Effector memory CD4-positive, alpha-beta T cell (primary cell): ENCODE measurements around the gene NCR2.
"Not testable (repeated sequence)": the region's sequence is repeated elsewhere in the genome, so short reads cannot be mapped to it uniquely, and the experiment has no call there.

Experiments used
- DNase-seq, 3 donors: peaks; one replicate each; pipeline ENCODE4 v3.0.0-alpha.2; 2020
- H3K27ac ChIP-seq: 2 replicates; pipeline ENCODE4 v1.7.0; 2013; ENCODE audit warnings: mild to moderate bottlenecking, low read length, moderate library complexity; ENCODE audit not compliant: insufficient read depth, poor library complexity, severe bottlenecking
- H3K27me3 ChIP-seq: replicated peaks from 2 replicates; pipeline ENCODE4 v1.7.0; 2013; ENCODE audit warnings: mild to moderate bottlenecking, low read length; ENCODE audit not compliant: insufficient read depth, control insufficient read depth, poor library complexity, severe bottlenecking
- H3K36me3 ChIP-seq: 2 replicates; pipeline ENCODE4 v1.7.0; 2013; ENCODE audit warnings: mild to moderate bottlenecking, low read length, moderate library complexity; ENCODE audit not compliant: control insufficient read depth, insufficient read depth
- H3K4me1 ChIP-seq: 2 replicates; pipeline ENCODE4 v1.7.0; 2013; ENCODE audit warnings: low read length, mild to moderate bottlenecking; ENCODE audit not compliant: control insufficient read depth, insufficient read depth, poor library complexity, severe bottlenecking
- H3K4me3 ChIP-seq: 2 replicates; pipeline ENCODE4 v1.7.0; 2013; ENCODE audit warnings: low read length, low read depth, mild to moderate bottlenecking; ENCODE audit not compliant: insufficient read depth, poor library complexity, severe bottlenecking
- H3K9me3 ChIP-seq: 2 replicates; pipeline ENCODE4 v1.7.0; 2013; ENCODE audit warnings: mild to moderate bottlenecking, low read length, moderate library complexity; ENCODE audit not compliant: control insufficient read depth
- total RNA-seq, 3 donors: gene quantifications; one replicate each; lab custom pipeline; 2026; lab: John Stamatoyannopoulos, UW

The NCR2 gene, protein sequence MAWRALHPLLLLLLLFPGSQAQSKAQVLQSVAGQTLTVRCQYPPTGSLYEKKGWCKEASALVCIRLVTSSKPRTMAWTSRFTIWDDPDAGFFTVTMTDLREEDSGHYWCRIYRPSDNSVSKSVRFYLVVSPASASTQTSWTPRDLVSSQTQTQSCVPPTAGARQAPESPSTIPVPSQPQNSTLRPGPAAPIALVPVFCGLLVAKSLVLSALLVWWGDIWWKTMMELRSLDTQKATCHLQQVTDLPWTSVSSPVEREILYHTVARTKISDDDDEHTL
- 0 reads per million in 3 donors for total RNA-seq

DNA sequence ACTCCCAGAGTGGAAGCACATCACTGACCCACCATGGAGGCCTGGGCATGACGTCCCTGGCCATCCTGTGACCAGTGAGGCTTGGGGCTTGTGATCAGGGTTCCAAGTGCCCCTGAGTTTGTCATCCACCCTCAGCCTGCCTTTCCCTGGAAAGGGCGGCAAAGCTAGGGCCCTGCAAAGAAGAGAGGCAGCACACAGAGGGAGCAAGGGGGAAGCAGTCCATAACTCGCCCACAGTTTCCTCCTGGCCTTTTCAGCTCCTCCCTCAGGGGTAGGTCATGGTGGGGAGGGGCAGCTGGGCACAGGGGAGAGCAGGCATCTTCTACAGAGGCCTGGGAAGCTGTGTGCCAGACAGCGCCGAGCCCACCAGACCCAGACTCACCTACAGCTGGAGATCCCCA lies at the start of gene NCR2:
Gene NCR2 (plus strand): TSS at position 313 of the 400 bp plus-strand sequence. CDS start 269 bp downstream, outside the sequence.
- Histone ChIP-seq H3K4me3 (no peak within 1 kb of the TSS), H3K27me3 (peaks cover 3% of the 10 kb centered on the region), H3K4me1 (peaks cover 24% of the 10 kb centered on the region), H3K9me3 (no peaks in the 10 kb centered on the region), H3K27ac (peak within 1 kb of the TSS; percentile 46), H3K36me3 (no peaks in the 10 kb centered on the region)
- DNase-seq, result no peak

DNA sequence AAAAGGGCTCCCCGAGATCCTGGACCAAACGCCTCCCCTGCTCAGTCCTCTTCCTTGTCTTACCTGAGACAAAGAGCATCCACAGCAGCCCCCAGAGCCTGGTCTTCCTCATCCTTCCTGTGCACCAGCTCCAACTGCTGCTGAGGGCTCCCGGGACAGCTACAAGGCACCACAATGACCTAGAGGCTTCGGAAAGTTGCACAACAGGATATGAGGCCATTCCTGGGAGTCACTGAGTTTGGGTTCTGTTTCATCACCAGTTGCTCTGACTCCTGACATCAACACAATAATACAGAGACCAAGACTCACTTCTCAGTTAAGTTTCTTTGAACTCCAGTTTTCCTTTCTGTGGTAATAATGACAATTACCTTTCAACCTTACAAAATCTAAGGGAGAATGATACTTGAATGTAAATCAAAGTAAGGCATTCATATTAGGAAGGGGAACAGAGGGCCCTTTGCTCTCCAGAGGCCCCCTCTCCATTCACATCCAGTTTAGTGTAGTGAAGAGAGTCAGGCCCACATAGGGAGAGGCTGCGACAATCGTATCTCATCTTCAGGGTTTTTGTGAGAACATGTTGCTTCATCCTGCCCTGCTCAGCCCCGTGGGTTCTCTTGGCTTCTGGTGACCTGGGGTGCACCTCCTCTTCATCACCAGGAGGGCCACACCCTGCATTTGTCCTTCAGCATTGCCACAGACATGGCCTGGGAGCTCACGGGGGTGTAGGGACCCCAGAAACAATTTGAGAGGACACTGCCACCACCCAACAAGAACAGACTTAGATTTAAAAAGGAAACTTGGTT lies 48.7 kb upstream of the NCR2 start, which contains the start of gene TREM1:
Gene TREM1 (minus strand): TSS at position 139 of the 803 bp plus-strand sequence. CDS start 27 bp downstream, at position 112.
- Histone ChIP-seq H3K36me3 (no peaks in the 10 kb centered on the region), H3K4me3 (no peak within 1 kb of the TSS), H3K4me1 (no peaks in the 10 kb centered on the region), H3K27me3 (no peaks in the 10 kb centered on the region), H3K9me3 (no peaks in the 10 kb centered on the region), H3K27ac (no peak within 1 kb of the TSS)
- no peak for DNase-seq

DNA sequence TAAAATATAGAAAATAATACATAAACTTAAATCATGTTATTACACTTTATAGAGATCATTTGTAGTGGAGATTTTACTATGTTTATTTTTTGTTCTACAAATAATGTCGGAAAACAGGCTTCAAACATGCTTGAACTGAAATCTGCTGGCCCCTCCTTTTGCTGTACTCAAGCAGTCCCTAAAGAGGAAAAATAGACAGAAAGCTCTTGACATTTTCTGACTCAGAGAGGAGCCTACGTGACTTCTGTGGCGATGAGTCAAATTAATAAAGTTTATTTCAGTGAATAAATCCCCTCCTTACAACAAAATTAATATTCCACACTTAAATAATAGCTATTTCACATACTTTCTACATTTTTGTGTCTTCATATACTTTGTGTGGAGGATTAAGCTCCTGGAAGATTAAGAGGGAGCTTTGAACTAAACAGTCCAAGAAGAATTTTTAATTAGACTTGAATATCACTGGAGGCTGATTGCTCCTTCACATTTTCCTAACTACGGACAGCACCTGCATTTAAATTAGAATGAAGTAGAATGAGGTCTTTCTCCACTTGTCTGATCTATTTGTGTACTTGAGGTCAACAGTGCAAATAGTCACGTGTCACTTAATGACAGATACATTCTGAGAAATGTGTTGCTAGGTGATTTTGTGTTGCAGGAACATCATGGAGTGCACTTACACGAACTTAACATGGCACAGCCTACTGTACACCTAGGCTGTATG lies 47.2 kb upstream of the NCR2 start:
- no peaks in the 10 kb centered on the region for H3K36me3 ChIP-seq
- H3K9me3 ChIP-seq, result no peaks in the 10 kb centered on the region
- DNase-seq, result no peak
- no peaks in the 10 kb centered on the region for H3K4me1 ChIP-seq
- no peak overlapping the region for H3K4me3 ChIP-seq
- H3K27me3 ChIP-seq, result no peaks in the 10 kb centered on the region
- no peak overlapping the region for H3K27ac ChIP-seq

DNA sequence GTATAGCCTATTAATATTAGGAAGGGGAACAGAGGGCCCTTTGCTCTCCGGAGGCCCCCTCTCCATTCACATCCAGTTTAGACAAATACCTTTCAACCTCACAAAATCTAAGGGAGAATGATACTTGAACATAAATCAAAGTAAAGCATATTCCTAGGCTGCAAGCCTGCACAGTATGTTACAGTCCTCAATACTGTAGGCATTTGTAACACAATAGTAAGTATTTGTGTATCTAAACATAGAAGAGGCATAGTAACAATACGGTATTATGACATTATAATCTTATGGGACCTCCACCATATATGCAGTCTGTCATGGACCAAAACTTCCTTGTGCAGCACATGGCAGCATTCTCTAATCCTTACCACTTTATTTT lies 46.7 kb upstream of the NCR2 start:
- Histone ChIP-seq H3K4me1 (no peaks in the 10 kb centered on the region), H3K27ac (no peak overlapping the region), H3K9me3 (no peaks in the 10 kb centered on the region), H3K36me3 (no peaks in the 10 kb centered on the region), H3K4me3 (no peak overlapping the region), H3K27me3 (no peaks in the 10 kb centered on the region)
- no peak for DNase-seq

DNA sequence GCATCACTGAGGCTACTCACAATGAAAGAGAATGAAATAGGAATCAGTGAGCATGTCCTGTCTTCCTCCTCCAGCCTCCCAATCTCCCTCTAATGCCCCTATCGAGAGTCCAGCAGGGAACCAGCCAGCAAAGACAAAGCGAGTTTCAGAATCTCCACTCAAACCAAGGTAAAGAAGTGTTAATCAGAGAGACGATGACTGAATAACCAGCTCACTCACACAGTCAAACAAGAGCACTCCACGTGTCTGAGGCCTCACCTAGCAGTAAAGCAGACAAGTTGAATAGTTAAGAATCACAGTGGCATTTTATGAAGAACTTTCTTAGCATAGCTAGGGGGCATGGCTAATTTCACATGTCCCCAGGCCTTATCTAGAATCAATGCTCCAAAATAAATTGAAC lies 45.6 kb upstream of the NCR2 start:
- Histone ChIP-seq H3K27me3 (no peaks in the 10 kb centered on the region), H3K4me1 (no peaks in the 10 kb centered on the region), H3K9me3 (no peaks in the 10 kb centered on the region), H3K27ac (no peak overlapping the region), H3K4me3 (no peak overlapping the region), H3K36me3 (no peaks in the 10 kb centered on the region)
- DNase-seq, result no peak

DNA sequence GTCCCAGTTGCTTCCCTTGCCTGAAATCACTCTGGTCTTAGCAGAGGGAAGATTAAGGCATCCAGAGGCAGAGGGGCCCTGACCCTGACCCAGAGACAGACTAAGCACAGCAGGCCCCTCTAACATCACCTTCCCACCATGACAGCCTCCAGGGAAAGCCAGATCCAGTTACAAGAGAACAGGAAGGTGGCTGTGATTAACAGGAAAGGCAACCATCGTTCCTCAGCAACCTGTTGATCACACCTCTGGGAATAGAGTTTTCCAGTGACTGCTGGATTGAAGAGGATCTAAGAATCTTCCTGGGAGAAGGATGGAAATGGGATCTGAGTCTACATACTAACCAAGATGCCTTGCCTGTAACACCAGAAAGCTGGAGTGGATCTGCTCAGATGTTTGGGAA lies 43.7 kb upstream of the NCR2 start:
- Histone ChIP-seq H3K4me1 (no peaks in the 10 kb centered on the region), H3K4me3 (no peak overlapping the region), H3K9me3 (no peaks in the 10 kb centered on the region), H3K27me3 (no peaks in the 10 kb centered on the region), H3K36me3 (no peaks in the 10 kb centered on the region), H3K27ac (no peak overlapping the region)
- DNase-seq, result no peak

DNA sequence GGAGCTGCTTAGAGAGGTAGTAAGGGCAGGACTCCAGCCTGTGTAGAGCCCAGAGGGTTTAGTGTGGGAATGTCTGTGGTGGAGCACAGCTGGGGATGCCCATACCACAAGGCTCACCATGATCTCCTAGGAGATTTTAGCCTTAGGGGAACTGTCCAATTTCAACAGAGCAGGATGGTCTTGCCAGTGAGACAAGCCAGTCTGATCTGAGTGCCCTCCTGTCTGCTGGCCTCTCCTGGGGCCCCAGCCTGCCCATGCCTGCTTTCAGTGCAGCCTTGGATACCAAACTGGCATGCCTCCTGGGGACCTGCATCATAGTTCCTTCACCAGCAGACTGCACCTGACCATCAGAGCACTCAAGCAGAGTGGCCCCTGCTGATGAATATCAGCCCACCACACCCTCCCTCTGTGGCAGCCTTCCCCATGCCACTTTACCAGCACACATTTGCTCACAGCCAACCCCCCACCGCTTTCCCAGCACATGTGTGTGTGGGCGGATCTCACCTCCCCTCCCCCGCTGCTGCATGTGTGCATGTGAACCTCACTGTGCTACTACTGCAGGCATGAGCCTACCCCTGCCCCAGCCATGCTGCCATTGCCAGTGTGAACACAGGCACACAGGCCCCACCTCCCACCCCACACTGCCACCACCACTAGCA lies 41.1 kb upstream of the NCR2 start:
- Histone ChIP-seq H3K4me1 (peaks cover 11% of the 10 kb centered on the region), H3K36me3 (no peaks in the 10 kb centered on the region), H3K27ac (no peak overlapping the region), H3K4me3 (no peak overlapping the region), H3K9me3 (no peaks in the 10 kb centered on the region), H3K27me3 (no peaks in the 10 kb centered on the region)
- no peak for DNase-seq

DNA sequence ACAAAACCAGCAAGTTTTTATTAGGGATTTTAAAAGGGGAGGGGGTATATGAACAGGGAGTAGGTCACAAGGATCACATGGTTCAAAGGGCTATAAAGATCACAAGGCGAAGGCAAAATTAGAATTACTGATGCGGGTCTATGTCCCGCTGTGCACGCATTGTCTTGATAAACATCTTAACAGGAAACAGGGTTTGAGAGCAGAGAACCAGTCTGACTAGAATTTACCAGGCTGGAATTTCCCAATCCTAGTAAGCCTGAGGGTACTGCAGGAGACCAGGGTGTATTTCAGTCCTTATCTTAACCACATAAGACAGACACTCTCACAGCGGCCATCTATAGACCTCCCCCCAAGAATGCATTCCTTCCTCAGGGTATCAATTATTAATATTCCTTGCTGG lies 38.2 kb upstream of the NCR2 start:
- not testable (repeated sequence) for H3K9me3 ChIP-seq, H3K27ac ChIP-seq, DNase-seq, H3K27me3 ChIP-seq, H3K36me3 ChIP-seq, H3K4me3 ChIP-seq
- peaks cover 11% of the 10 kb centered on the region for H3K4me1 ChIP-seq

DNA sequence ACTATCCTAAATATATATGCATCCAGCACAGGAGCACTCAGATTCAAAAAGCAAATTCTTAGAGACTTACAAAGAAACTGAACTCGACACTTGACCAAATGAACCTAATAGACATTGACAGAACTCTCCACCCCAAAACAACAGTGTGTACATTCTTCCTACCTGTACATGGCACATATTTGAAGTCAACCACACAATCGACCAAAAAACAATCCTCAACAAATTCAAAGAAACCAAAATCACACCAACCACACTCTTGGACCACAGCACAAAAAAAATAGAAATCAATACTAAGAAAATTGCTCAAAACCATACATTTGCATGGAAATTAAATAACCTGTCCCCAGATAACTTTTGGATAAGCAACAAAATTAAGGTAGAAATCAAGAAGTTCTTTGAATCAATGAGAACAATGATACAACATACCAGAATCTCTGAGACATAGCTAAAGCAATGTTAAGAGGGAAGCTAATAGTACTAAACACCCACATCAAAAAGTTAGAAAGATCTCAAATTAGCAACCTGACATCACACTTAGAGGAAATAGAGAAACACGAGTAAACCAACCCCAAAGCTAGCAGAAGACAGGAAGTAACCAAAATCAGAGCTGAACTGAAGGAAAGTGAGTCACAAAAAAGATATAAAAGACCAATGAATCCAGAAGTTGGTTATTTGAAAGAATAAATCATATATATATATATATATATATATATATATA lies 36.5 kb upstream of the NCR2 start:
- no peak overlapping the region for H3K27ac ChIP-seq
- no peaks in the 10 kb centered on the region for H3K9me3 ChIP-seq
- no peaks in the 10 kb centered on the region for H3K27me3 ChIP-seq
- no peaks in the 10 kb centered on the region for H3K36me3 ChIP-seq
- DNase-seq, result no peak
- no peak overlapping the region for H3K4me3 ChIP-seq
- H3K4me1 ChIP-seq, result peaks cover 11% of the 10 kb centered on the region
